Sigmoid colon (tissue), 4 donors: ENCODE data around the gene LRRD1.

Experiments
- POLR2A ChIP-seq, 2 donors: fragments of 450-650 bp; IDR thresholded peaks; one replicate each; pipeline ENCODE4 v1.6.1; 2016; ENCODE audit warnings: antibody characterized with exemption in 2 of 2, mild to moderate bottlenecking in 2 of 2, moderate library complexity in 2 of 2
- POLR2AphosphoS5 ChIP-seq, 4 donors: sonication (generic); formaldehyde crosslinking; IDR thresholded peaks; one replicate each; pipeline ENCODE4 v1.6.1; 2017; ENCODE audit warnings: antibody characterized with exemption in 4 of 4
- TF ChIP-seq, protein P1 (sequence below), 4 experiments: fragments of 450-650 bp in 3 of 4; fragments of 200-600 bp in 1 of 4; IDR thresholded peaks; one replicate each; pipeline ENCODE4 v1.5.1; 2016 to 2019; ENCODE audit warnings: antibody characterized with exemption in 4 of 4, mild to moderate bottlenecking in 3 of 4, moderate library complexity in 2 of 4

DNA sequence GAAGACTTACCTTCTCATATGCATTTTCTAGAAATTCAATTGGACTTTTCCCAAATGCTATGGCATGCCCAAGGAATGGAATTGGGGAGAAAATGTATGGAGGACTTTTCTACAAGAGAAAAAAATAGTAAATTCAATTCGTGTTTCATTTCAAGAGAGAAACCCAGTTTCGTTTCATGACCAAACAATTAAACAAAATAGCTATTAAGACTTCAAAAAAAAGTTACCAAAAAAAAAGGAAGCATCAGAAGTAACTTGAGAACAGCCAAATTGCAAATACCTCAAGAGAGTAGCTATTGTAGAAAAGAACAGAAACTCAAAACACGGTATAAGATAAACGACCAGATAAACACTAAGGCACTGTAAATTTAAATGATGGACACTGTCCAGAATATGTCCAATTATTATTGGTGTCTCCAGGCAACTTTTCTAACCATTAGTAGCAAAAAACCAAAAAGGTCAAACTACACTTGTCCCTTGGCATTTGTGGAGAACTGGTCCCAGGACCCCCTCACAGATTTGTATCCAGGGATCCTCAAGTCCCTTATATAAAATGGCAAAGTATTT, 47.1 kb downstream of the LRRD1 start:
- TF ChIP-seq POLR2A (IDR thresholded peaks at IDR 0.05) (no peak), POLR2AphosphoS5 (IDR thresholded peaks at IDR 0.05) (no peak)
- TF ChIP-seq, protein P1, sequence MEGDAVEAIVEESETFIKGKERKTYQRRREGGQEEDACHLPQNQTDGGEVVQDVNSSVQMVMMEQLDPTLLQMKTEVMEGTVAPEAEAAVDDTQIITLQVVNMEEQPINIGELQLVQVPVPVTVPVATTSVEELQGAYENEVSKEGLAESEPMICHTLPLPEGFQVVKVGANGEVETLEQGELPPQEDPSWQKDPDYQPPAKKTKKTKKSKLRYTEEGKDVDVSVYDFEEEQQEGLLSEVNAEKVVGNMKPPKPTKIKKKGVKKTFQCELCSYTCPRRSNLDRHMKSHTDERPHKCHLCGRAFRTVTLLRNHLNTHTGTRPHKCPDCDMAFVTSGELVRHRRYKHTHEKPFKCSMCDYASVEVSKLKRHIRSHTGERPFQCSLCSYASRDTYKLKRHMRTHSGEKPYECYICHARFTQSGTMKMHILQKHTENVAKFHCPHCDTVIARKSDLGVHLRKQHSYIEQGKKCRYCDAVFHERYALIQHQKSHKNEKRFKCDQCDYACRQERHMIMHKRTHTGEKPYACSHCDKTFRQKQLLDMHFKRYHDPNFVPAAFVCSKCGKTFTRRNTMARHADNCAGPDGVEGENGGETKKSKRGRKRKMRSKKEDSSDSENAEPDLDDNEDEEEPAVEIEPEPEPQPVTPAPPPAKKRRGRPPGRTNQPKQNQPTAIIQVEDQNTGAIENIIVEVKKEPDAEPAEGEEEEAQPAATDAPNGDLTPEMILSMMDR (IDR thresholded peaks at IDR 0.05) = no peak
